ENCODE measurements around the gene ADAMTS19. TPM values are rescaled to one million over a fixed set of nuclear protein-coding genes. Genes with fewer than 3 reads are reported as not detected.

ADAMTS19 gene
- total RNA-seq, 1 experiment from 2014 or later = 20.3 TPM

DNA sequence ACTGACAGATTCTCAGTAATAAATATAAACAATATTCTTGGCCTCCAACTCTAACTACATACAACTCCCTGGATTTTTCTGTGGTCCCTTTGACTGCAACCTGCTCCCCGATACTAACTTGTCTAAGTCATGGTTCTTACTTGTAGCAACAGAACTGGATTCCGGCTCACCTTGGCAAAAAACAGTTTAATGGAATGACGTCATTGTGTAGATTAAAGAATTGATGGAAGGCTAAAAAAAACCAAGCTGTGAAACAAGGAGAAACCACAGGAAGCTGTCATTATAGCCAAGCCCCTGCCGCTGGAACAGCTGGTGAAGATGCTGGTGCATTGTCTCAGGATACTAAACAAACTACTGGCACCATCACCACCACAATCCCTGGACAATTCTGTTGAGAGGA, 11.4 kb upstream of the ADAMTS19 start:
- Histone ChIP-seq H3K9ac (ENCODE audit: extremely low read depth, insufficient read length, low read length) (no peak overlapping the region), H3K4me1 (ENCODE audit: insufficient read depth, low read length) (no peaks in the 10 kb centered on the region), H2BK15ac (ENCODE audit: low read depth, low read length) (no peak overlapping the region), H4K20me1 (ENCODE audit: control insufficient read depth, insufficient read depth, insufficient read length) (no peaks in the 10 kb centered on the region), H2AFZ (ENCODE audit: low read length) (no peak overlapping the region), H2BK5ac (ENCODE audit: insufficient read length, low read length) (no peak overlapping the region), H3K27me3 (ENCODE audit: insufficient read depth, low read length) (no peaks in the 10 kb centered on the region), H3K27ac (ENCODE audit: insufficient read length, low read depth, low read length) (no peak overlapping the region), H3K9me3 (ENCODE audit: control insufficient read depth, low read depth, low read length) (no peaks in the 10 kb centered on the region), H2BK120ac (ENCODE audit: low read depth, low read length, poor library complexity, severe bottlenecking) (no peak overlapping the region), H3K4me2 (ENCODE audit: insufficient read depth, insufficient read length, low read length) (no peak overlapping the region), H4K5ac (ENCODE audit: insufficient read length, low read depth, low read length) (no peak overlapping the region), H3K56ac (ENCODE audit: insufficient read length, low read depth, low read length) (no peak overlapping the region), H3K23ac (ENCODE audit: insufficient read length, low read depth, low read length) (no peak overlapping the region), H2BK12ac (ENCODE audit: insufficient read length, low read depth, low read length) (no peak overlapping the region), H2BK20ac (ENCODE audit: low read depth, low read length, poor library complexity, severe bottlenecking) (no peak overlapping the region), H3K23me2 (ENCODE audit: insufficient read length, low read depth, low read length, poor library complexity, severe bottlenecking) (no peaks in the 10 kb centered on the region), H4K8ac (replicated peaks; ENCODE audit: insufficient read length, low read depth, low read length) (no peak overlapping the region), H3K4ac (ENCODE audit: low read depth, low read length) (no peak overlapping the region), H3T11ph (ENCODE audit: low read length) (no peak overlapping the region), H2AK5ac (ENCODE audit: insufficient read length, low read length) (no peak overlapping the region), H3K18ac (ENCODE audit: insufficient read length, low read depth, low read length) (no peak overlapping the region), H4K91ac (ENCODE audit: insufficient read length, low read depth, low read length) (no peak overlapping the region), H3K79me2 (ENCODE audit: insufficient read depth, low read length) (no peaks in the 10 kb centered on the region), H3K14ac (ENCODE audit: insufficient read depth, low read length) (no peak overlapping the region), H3K79me1 (ENCODE audit: insufficient read depth, low read depth, low read length, poor library complexity, severe bottlenecking) (no peaks in the 10 kb centered on the region)
- H3K27me3 Mint-ChIP-seq (ENCODE audit: low read depth) = no peaks in the 10 kb centered on the region
- peaks cover 3 to 4% of the 10 kb centered on the region in 2 experiments; a peak in 3 of 4 replicates for H3K4me1 Mint-ChIP-seq
- no peaks in the 10 kb centered on the region for H3K36me3 Mint-ChIP-seq (ENCODE audit: insufficient read depth in 1 of 3, low read depth in 3 of 3)
- H3K9me3 Mint-ChIP-seq = no peaks in the 10 kb centered on the region
- TF ChIP-seq, protein P1, sequence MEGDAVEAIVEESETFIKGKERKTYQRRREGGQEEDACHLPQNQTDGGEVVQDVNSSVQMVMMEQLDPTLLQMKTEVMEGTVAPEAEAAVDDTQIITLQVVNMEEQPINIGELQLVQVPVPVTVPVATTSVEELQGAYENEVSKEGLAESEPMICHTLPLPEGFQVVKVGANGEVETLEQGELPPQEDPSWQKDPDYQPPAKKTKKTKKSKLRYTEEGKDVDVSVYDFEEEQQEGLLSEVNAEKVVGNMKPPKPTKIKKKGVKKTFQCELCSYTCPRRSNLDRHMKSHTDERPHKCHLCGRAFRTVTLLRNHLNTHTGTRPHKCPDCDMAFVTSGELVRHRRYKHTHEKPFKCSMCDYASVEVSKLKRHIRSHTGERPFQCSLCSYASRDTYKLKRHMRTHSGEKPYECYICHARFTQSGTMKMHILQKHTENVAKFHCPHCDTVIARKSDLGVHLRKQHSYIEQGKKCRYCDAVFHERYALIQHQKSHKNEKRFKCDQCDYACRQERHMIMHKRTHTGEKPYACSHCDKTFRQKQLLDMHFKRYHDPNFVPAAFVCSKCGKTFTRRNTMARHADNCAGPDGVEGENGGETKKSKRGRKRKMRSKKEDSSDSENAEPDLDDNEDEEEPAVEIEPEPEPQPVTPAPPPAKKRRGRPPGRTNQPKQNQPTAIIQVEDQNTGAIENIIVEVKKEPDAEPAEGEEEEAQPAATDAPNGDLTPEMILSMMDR (conservative IDR thresholded peaks at IDR 0.05) = no peak
- H3K4me3 Mint-ChIP-seq = no peak overlapping the region
- no peak for DNase-seq
- no peak overlapping the region for H3K27ac Mint-ChIP-seq
- no CpG with 5 or more reads among the region's 4 CpGs for WGBS (ENCODE audit: extremely low coverage, insufficient read length, low lambda C conversion rate)
